ENCODE data around the gene ASB7.

GRCh38 chr15:100596792-100597191, 5.6 kb upstream of the ASB7 start:
- TF ChIP-seq POLR2AphosphoS5 (IDR thresholded peaks at IDR 0.05; ENCODE audit: low read depth, low read length) (no peak), TAF1 (IDR thresholded peaks at IDR 0.05; ENCODE audit: borderline replicate concordance, insufficient read depth, low read length) (no peak)
